ENCODE measurements around the gene MYT1. TPM values are rescaled to one million over a fixed set of nuclear protein-coding genes. Genes with fewer than 3 reads are reported as not detected.

Gene MYT1
- polyA plus RNA-seq, 1 of the 3 experiments (the other 2 are of a cell fraction) = 0.10 TPM

- TF ChIP-seq FOSL2 (IDR thresholded peaks at IDR 0.05; ENCODE audit: borderline replicate concordance, low read depth) (no peak), USF2 (IDR thresholded peaks at IDR 0.05; ENCODE audit: borderline replicate concordance, low read depth, low read length) (no peak)
- TF ChIP-seq, protein P1, sequence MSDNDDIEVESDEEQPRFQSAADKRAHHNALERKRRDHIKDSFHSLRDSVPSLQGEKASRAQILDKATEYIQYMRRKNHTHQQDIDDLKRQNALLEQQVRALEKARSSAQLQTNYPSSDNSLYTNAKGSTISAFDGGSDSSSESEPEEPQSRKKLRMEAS (IDR thresholded peaks at IDR 0.05; ENCODE audit: low read depth) = no peak
- DNase-seq = no peak
- H3K4me2 ChIP-seq = no peak overlapping the region
- H3K36me3 ChIP-seq (replicated peaks in 1 of 2; ENCODE audit: control insufficient read depth in 1 of 2, insufficient read depth in 2 of 2, low read length in 1 of 2) = no peaks in the 10 kb centered on the region
- no peaks in the 10 kb centered on the region for H3K79me2 ChIP-seq (ENCODE audit: insufficient read depth)
- ChIA-PET POLR2A (no interaction called here), CTCF (no interaction called here)
- H3K9me2 ChIP-seq = no peaks in the 10 kb centered on the region
- peaks cover 0 to 26% of the 10 kb centered on the region in 2 experiments; a peak in 1 of 4 replicates for H3K4me1 ChIP-seq (ENCODE audit: control insufficient read depth in 1 of 2, insufficient read depth in 2 of 2, low read depth in 1 of 2, low read length in 1 of 2)
- peak overlapping the region in 1 of 2 experiments; percentile 39; a peak in 1 of 4 replicates for H3K27ac ChIP-seq (ENCODE audit: low read depth in 2 of 2, low read length in 1 of 2)
- no peaks in the 10 kb centered on the region for H4K20me1 ChIP-seq (ENCODE audit: insufficient read depth)
- no peak overlapping the region for H2AFZ ChIP-seq (ENCODE audit: low read depth)
- no peak overlapping the region for H3K9ac ChIP-seq
- no peak overlapping the region for H3K4me3 ChIP-seq (ENCODE audit: low read depth in 2 of 2, low read length in 1 of 2)
- H3F3A ChIP-seq (replicated peaks; ENCODE audit: insufficient read depth) = no peaks in the 10 kb centered on the region
- no peaks in the 10 kb centered on the region for H3K27me3 ChIP-seq (ENCODE audit: insufficient read depth)
- WGBS (ENCODE audit: low lambda C conversion rate) = 79% methylated on average over 3 of the region's 3 CpGs
- no peaks in the 10 kb centered on the region for H3K9me3 ChIP-seq
Observed at GRCh38 chr20:64232794-64233193, 68.5 kb downstream of the MYT1 start.

DNA sequence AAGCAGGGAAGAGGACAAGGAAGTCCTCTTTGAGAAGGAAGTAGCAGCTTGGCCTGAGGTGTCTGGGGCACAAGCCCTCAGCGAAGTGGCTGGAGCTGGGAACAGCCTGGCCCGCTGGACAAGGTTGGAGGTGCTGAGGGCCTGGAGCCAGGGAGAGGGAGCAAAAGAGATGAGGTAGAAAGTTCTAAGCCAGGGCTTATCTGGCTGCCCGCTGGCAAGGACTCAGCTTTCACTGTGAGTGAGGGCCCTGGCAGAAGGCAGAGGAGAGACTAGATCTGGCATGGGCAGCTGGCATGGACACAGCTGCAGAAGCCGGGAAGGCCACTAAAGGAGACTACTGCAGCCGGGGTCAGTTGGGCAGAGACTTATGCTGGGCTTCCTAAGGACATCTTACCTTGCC lies 69.5 kb downstream of the MYT1 start:
- Histone ChIP-seq H3F3A (replicated peaks; ENCODE audit: insufficient read depth) (no peaks in the 10 kb centered on the region), H3K36me3 (replicated peaks in 1 of 2; ENCODE audit: control insufficient read depth in 1 of 2, insufficient read depth in 2 of 2, low read length in 1 of 2) (no peaks in the 10 kb centered on the region), H3K9me2 (no peaks in the 10 kb centered on the region), H3K4me3 (ENCODE audit: low read depth in 2 of 2, low read length in 1 of 2) (no peak overlapping the region), H3K27ac (ENCODE audit: low read depth in 2 of 2, low read length in 1 of 2) (no peak overlapping the region; a peak in 1 of 4 replicates), H3K9ac (no peak overlapping the region), H4K20me1 (ENCODE audit: insufficient read depth) (no peaks in the 10 kb centered on the region), H3K79me2 (ENCODE audit: insufficient read depth) (no peaks in the 10 kb centered on the region), H3K9me3 (no peaks in the 10 kb centered on the region), H2AFZ (ENCODE audit: low read depth) (no peak overlapping the region), H3K27me3 (ENCODE audit: insufficient read depth) (no peaks in the 10 kb centered on the region), H3K4me2 (no peak overlapping the region), H3K4me1 (ENCODE audit: control insufficient read depth in 1 of 2, insufficient read depth in 2 of 2, low read depth in 1 of 2, low read length in 1 of 2) (peaks cover 0 to 26% of the 10 kb centered on the region in 2 experiments; a peak in 1 of 4 replicates)
- WGBS (ENCODE audit: low lambda C conversion rate) = 75% methylated on average over 5 of the region's 5 CpGs
- no peak for DNase-seq
- ChIA-PET POLR2A (no interaction called here), CTCF (interaction anchor here (0.6 kb wide), 1 partner anchor 34 kb away, joined by 3 read pairs; no protein-coding TSS in a partner anchor)
- TF ChIP-seq GATA2 (CRISPR knock-in tag; IDR thresholded peaks at IDR 0.05) (no peak), RXRA (IDR thresholded peaks at IDR 0.05; ENCODE audit: borderline replicate concordance, low read depth) (no peak), GABPA (IDR thresholded peaks at IDR 0.05; ENCODE audit: low read depth) (no peak), CHD2 (IDR thresholded peaks at IDR 0.05; ENCODE audit: low read length, partially characterized antibody) (no peak), USF1 (IDR thresholded peaks at IDR 0.05; ENCODE audit: borderline replicate concordance, low read depth) (no peak), SMC3 (IDR thresholded peaks at IDR 0.05; ENCODE audit: low read depth, low read length) (no peak), NFIC (IDR thresholded peaks at IDR 0.05; ENCODE audit: borderline replicate concordance) (no peak), JUND (IDR thresholded peaks at IDR 0.05) (no peak), MEF2A (IDR thresholded peaks at IDR 0.05; ENCODE audit: borderline replicate concordance, low read depth) (no peak), NRF1 (IDR thresholded peaks at IDR 0.05; ENCODE audit: low read depth, low read length) (no peak), SIN3A (IDR thresholded peaks at IDR 0.05; ENCODE audit: borderline replicate concordance, low read depth, low read length) (no peak), RFX5 (IDR thresholded peaks at IDR 0.05; ENCODE audit: low read length) (no peak), TEAD4 (IDR thresholded peaks at IDR 0.05; ENCODE audit: borderline replicate concordance, insufficient read depth) (no peak), YY1 (IDR thresholded peaks at IDR 0.05; ENCODE audit: low read depth) (no peak), TCF12 (IDR thresholded peaks at IDR 0.05) (no peak), EZH2phosphoT487 (IDR thresholded peaks at IDR 0.05; ENCODE audit: borderline replicate concordance, low read depth) (no peak), FOXM1 (IDR thresholded peaks at IDR 0.05; ENCODE audit: low read depth) (no peak)
- TF ChIP-seq, protein P2, sequence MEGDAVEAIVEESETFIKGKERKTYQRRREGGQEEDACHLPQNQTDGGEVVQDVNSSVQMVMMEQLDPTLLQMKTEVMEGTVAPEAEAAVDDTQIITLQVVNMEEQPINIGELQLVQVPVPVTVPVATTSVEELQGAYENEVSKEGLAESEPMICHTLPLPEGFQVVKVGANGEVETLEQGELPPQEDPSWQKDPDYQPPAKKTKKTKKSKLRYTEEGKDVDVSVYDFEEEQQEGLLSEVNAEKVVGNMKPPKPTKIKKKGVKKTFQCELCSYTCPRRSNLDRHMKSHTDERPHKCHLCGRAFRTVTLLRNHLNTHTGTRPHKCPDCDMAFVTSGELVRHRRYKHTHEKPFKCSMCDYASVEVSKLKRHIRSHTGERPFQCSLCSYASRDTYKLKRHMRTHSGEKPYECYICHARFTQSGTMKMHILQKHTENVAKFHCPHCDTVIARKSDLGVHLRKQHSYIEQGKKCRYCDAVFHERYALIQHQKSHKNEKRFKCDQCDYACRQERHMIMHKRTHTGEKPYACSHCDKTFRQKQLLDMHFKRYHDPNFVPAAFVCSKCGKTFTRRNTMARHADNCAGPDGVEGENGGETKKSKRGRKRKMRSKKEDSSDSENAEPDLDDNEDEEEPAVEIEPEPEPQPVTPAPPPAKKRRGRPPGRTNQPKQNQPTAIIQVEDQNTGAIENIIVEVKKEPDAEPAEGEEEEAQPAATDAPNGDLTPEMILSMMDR (IDR thresholded peaks at IDR 0.05) = no peak
- TF ChIP-seq, protein P3, sequence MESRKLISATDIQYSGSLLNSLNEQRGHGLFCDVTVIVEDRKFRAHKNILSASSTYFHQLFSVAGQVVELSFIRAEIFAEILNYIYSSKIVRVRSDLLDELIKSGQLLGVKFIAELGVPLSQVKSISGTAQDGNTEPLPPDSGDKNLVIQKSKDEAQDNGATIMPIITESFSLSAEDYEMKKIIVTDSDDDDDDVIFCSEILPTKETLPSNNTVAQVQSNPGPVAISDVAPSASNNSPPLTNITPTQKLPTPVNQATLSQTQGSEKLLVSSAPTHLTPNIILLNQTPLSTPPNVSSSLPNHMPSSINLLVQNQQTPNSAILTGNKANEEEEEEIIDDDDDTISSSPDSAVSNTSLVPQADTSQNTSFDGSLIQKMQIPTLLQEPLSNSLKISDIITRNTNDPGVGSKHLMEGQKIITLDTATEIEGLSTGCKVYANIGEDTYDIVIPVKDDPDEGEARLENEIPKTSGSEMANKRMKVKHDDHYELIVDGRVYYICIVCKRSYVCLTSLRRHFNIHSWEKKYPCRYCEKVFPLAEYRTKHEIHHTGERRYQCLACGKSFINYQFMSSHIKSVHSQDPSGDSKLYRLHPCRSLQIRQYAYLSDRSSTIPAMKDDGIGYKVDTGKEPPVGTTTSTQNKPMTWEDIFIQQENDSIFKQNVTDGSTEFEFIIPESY (IDR thresholded peaks at IDR 0.05; ENCODE audit: borderline replicate concordance, low read depth) = no peak
